Keratinocyte (primary cell): Measurements from ENCODE around the gene PLCL2. TPM values are rescaled to one million over a fixed set of nuclear protein-coding genes. Genes with fewer than 3 reads are reported as not detected.

Source experiments
- DNase-seq: peaks from one replicate; pipeline ENCODE4 v3.0.0-alpha.2; 2011; ENCODE audit warnings: low read depth, missing footprints, low spot score
- FAIRE-seq: peaks from 2 replicates; lab custom pipeline; 2011; peaks lifted over from hg19 to GRCh38; lab: Jason Lieb, UNC
- H2AFZ ChIP-seq: 2 replicates; pipeline ENCODE4 v1.6.0; 2012; ENCODE audit warnings: low read length, control low read depth, inconsistent platforms; ENCODE audit not compliant: control insufficient read depth
- H3K27ac ChIP-seq: 2 replicates; pipeline ENCODE4 v1.5.1; 2011; ENCODE audit warnings: low read length; ENCODE audit not compliant: control insufficient read depth, insufficient read depth
- H3K27me3 ChIP-seq: 3 replicates; pipeline ENCODE4 v1.6.0; 2011; ENCODE audit warnings: low read length; ENCODE audit not compliant: control insufficient read depth, insufficient read depth; ENCODE audit errors: extremely low read depth
- H3K36me3 ChIP-seq, 2 experiments: 2 replicates in 1 of 2; 3 replicates in 1 of 2; pipeline ENCODE4 v1.5.1; 2011; ENCODE audit warnings: low read length in 2 of 2, mild to moderate bottlenecking in 1 of 2; ENCODE audit not compliant: control insufficient read depth in 2 of 2, insufficient read depth in 2 of 2; ENCODE audit errors: extremely low read depth in 1 of 2
- H3K4me1 ChIP-seq: 3 replicates; pipeline ENCODE4 v1.5.1; 2011; ENCODE audit warnings: low read length; ENCODE audit not compliant: control insufficient read depth, insufficient read depth; ENCODE audit errors: extremely low read depth
- H3K4me2 ChIP-seq: 3 replicates; pipeline ENCODE4 v1.6.0; 2011; ENCODE audit warnings: low read depth, low read length; ENCODE audit not compliant: control insufficient read depth, insufficient read depth; ENCODE audit errors: extremely low read depth
- H3K4me3 ChIP-seq, 3 experiments: fragments of 200-600 bp in 1 of 3; sonication (generic) in 1 of 3; 2 replicates in 2 of 3; 3 replicates in 1 of 3; pipeline ENCODE4 v1.5.1; 2011 to 2016; ENCODE audit warnings: low read length in 3 of 3, mild to moderate bottlenecking in 3 of 3, control low read depth in 2 of 3, inconsistent platforms in 1 of 3, low read depth in 1 of 3, mixed read lengths in 1 of 3, mixed run types in 1 of 3, moderate library complexity in 1 of 3; ENCODE audit not compliant: control insufficient read depth in 2 of 3, insufficient read depth in 2 of 3; ENCODE audit errors: extremely low read depth in 1 of 3
- H3K79me2 ChIP-seq: 2 replicates; pipeline ENCODE4 v1.6.0; 2012; ENCODE audit warnings: low read length; ENCODE audit not compliant: control insufficient read depth, insufficient read depth
- H3K9ac ChIP-seq: 3 replicates; pipeline ENCODE4 v1.6.0; 2011; ENCODE audit warnings: low read length; ENCODE audit not compliant: control insufficient read depth, insufficient read depth; ENCODE audit errors: extremely low read depth
- H3K9me1 ChIP-seq: 3 replicates; pipeline ENCODE4 v1.6.0; 2011; ENCODE audit warnings: low read length; ENCODE audit not compliant: control insufficient read depth, insufficient read depth; ENCODE audit errors: extremely low read depth
- H3K9me3 ChIP-seq: 2 replicates; pipeline ENCODE4 v1.5.1; 2012; ENCODE audit warnings: low read depth, low read length; ENCODE audit not compliant: control insufficient read depth
- H4K20me1 ChIP-seq: 3 replicates; pipeline ENCODE4 v1.6.0; 2011; ENCODE audit warnings: low read length; ENCODE audit not compliant: control insufficient read depth, insufficient read depth; ENCODE audit errors: extremely low read depth
- CTCF ChIP-seq, 3 experiments: IDR thresholded peaks in 1 of 3; conservative IDR thresholded peaks in 1 of 3; optimal IDR thresholded peaks in 1 of 3; 2 replicates in 2 of 3; 3 replicates in 1 of 3; pipeline versions ENCODE3 to v1.5.1; 2011; ENCODE audit warnings: low read length in 3 of 3, mild to moderate bottlenecking in 3 of 3, moderate library complexity in 2 of 3, control low read depth in 1 of 3, inconsistent platforms in 1 of 3; ENCODE audit not compliant: insufficient read depth in 2 of 3; ENCODE audit errors: extremely low read depth in 1 of 3
- EZH2 ChIP-seq: IDR thresholded peaks from one replicate; pipeline ENCODE4 v1.6.1; 2012; ENCODE audit warnings: inconsistent platforms, mild to moderate bottlenecking, low read length, moderate library complexity
- dilution Hi-C: fragments of 300-500 bp; cut with MboI; formaldehyde crosslinking; loops from one replicate; pipeline ENCODE4 v1.7.0; 2020; ENCODE audit warnings: low sequenced_read_pairs; ENCODE audit not compliant: extremely low pct_ligation_motif_present
- polyA plus RNA-seq, 5 experiments: library from polyadenylated mRNA; depleted of rRNA in 3 of 5; stranded (reverse) in 3 of 5; stranded (forward) in 1 of 5; unstranded in 1 of 5; fragments of >200 nt; gene quantifications; 1 replicate in 1 of 5; 2 replicates in 3 of 5; 3 replicates in 1 of 5; pipeline versions ENCODE4 v1.2.1 to v1.2.3, GENCODE V29; 2011 to 2012; ENCODE audit warnings: missing spikeins in 2 of 5, low read depth in 1 of 5, low replicate concordance in 1 of 5

Gene PLCL2
- polyA plus RNA-seq, 1 donor (not counting 4 experiments of a cell fraction or from before 2014, with no cell fraction given), result 0.20 TPM

GRCh38 chr3:16898595-16899395 lies 14.0 kb downstream of the PLCL2 start:
- H3K9me3 ChIP-seq, result no peaks in the 10 kb centered on the region
- DNase-seq (no peak), FAIRE-seq (no peak)
- no peak overlapping the region for H3K9ac ChIP-seq
- no peak overlapping the region for H3K4me2 ChIP-seq
- no peaks in the 10 kb centered on the region for H3K79me2 ChIP-seq
- peaks cover 4% of the 10 kb centered on the region for H3K27me3 ChIP-seq
- H3K9me1 ChIP-seq, result no peaks in the 10 kb centered on the region
- dilution Hi-C loops, result no loop called here
- no peak overlapping the region for H3K27ac ChIP-seq
- no peaks in the 10 kb centered on the region for H3K4me1 ChIP-seq
- TF ChIP-seq EZH2, result no peak
- TF ChIP-seq CTCF (optimal IDR thresholded peaks at IDR 0.05 in 1 of 3, IDR thresholded peaks at IDR 0.05 in 1 of 3, conservative IDR thresholded peaks at IDR 0.05 in 1 of 3; ENCODE audit: extremely low read depth in 1 of 3, insufficient read depth in 2 of 3, low read length in 3 of 3), result no peak
- H4K20me1 ChIP-seq, result no peaks in the 10 kb centered on the region
- H2AFZ ChIP-seq, result no peak overlapping the region
- no peaks in the 10 kb centered on the region for H3K36me3 ChIP-seq
- H3K4me3 ChIP-seq, result no peak overlapping the region

GRCh38 chr3:16899919-16900318 lies 15.2 kb downstream of the PLCL2 start:
- DNase-seq (no peak), FAIRE-seq (no peak)
- TF ChIP-seq CTCF (optimal IDR thresholded peaks at IDR 0.05 in 1 of 3, IDR thresholded peaks at IDR 0.05 in 1 of 3, conservative IDR thresholded peaks at IDR 0.05 in 1 of 3; ENCODE audit: extremely low read depth in 1 of 3, insufficient read depth in 2 of 3, low read length in 3 of 3) (no peak), EZH2 (no peak)
- Histone ChIP-seq H3K9ac (no peak overlapping the region), H3K4me2 (no peak overlapping the region), H3K4me1 (no peaks in the 10 kb centered on the region), H3K27me3 (peaks cover 4% of the 10 kb centered on the region), H4K20me1 (no peaks in the 10 kb centered on the region), H3K79me2 (no peaks in the 10 kb centered on the region), H2AFZ (no peak overlapping the region), H3K36me3 (no peaks in the 10 kb centered on the region), H3K4me3 (no peak overlapping the region), H3K9me1 (no peaks in the 10 kb centered on the region), H3K9me3 (no peaks in the 10 kb centered on the region), H3K27ac (no peak overlapping the region)
- dilution Hi-C loops, result no loop called here
